HG03460 (cell line): ENCODE results near the gene SH3PXD2B.
"Not testable (repeated sequence)": the region's sequence is repeated elsewhere in the genome, so short reads cannot be mapped to it uniquely, and the experiment has no call there.

Experiments used
- ATAC-seq: cut with Tn5 transposase; IDR thresholded peaks from one replicate; pipeline ENCODE4 v1.9.1; 2021; ENCODE audit not compliant: unreplicated experiment

SH3PXD2B gene

GRCh38 chr5:172403817-172404216 is 50.5 kb downstream of the SH3PXD2B start:
- ATAC-seq: no peak

GRCh38 chr5:172403189-172403796 is 51.0 kb downstream of the SH3PXD2B start:
- no peak for ATAC-seq

GRCh38 chr5:172402531-172403188 is 51.7 kb downstream of the SH3PXD2B start:
- no peak for ATAC-seq

GRCh38 chr5:172402031-172402430 is 52.3 kb downstream of the SH3PXD2B start:
- not testable (repeated sequence) for ATAC-seq

GRCh38 chr5:172399826-172400225 is 54.5 kb downstream of the SH3PXD2B start:
- no peak for ATAC-seq

- ATAC-seq: no peak
These were observed 55.0 kb downstream of the SH3PXD2B start for GRCh38 chr5:172399336-172399735.

GRCh38 chr5:172398645-172399044 is 55.7 kb downstream of the SH3PXD2B start:
- not testable (repeated sequence) for ATAC-seq

GRCh38 chr5:172396994-172397393 is 57.3 kb downstream of the SH3PXD2B start:
- not testable (repeated sequence) for ATAC-seq

- ATAC-seq: no peak
These were observed 58.1 kb downstream of the SH3PXD2B start for GRCh38 chr5:172396220-172396619.

GRCh38 chr5:172395483-172395882 is 58.8 kb downstream of the SH3PXD2B start:
- ATAC-seq: no peak

- no peak for ATAC-seq
These were observed 64.7 kb downstream of the SH3PXD2B start for GRCh38 chr5:172389578-172390112.

GRCh38 chr5:172388246-172388733 is 66.0 kb downstream of the SH3PXD2B start:
- ATAC-seq: no peak

GRCh38 chr5:172385707-172386106 is 68.6 kb downstream of the SH3PXD2B start:
- ATAC-seq: no peak

GRCh38 chr5:172385010-172385563 is 69.2 kb downstream of the SH3PXD2B start:
- no peak for ATAC-seq

- no peak for ATAC-seq
These were observed 71.0 kb downstream of the SH3PXD2B start for GRCh38 chr5:172383191-172383802.

GRCh38 chr5:172380987-172381643 is 73.2 kb downstream of the SH3PXD2B start:
- no peak for ATAC-seq

GRCh38 chr5:172380301-172380986 is 73.9 kb downstream of the SH3PXD2B start:
- no peak for ATAC-seq

GRCh38 chr5:172379481-172379880 is 74.8 kb downstream of the SH3PXD2B start:
- ATAC-seq: no peak

GRCh38 chr5:172377856-172378255 is 76.5 kb downstream of the SH3PXD2B start:
- no peak for ATAC-seq

- no peak for ATAC-seq
These were observed 76.9 kb downstream of the SH3PXD2B start for GRCh38 chr5:172377438-172377837.
